Measurements from ENCODE around the gene PDE8A. TPM values are rescaled to one million over a fixed set of nuclear protein-coding genes. Genes with fewer than 3 reads are reported as not detected.

PDE8A gene
- total and polyA plus RNA-seq, 2 of the 13 experiments (the other 11 are each of a cell fraction or from before 2014, with no cell fraction given), result 26.3 to 48.5 TPM

DNA sequence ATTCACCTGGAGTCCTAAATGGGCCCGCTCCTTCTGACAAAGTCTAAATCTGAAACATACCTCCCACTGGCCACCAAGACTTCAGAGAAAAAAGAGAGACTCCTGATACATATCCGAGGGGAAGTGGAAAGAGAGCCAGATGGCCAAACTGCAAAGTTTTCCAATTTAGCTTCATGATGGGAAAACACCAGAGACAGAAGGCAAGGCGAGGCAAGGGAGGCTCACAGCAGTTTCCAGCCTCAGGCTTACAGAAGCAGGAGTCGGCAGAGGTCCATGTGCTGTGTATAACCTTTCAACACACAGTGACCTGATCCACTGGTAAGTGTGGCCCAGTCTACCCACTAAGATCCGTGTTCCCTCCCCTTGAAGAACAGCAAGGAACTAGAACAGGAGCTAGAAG, 29.9 kb upstream of the PDE8A start:
- WGBS (ENCODE audit: low lambda C conversion rate), result 58% methylated on average over 5 of the region's 5 CpGs

More for the DNA sequence above, 29.9 kb upstream of the PDE8A start:
- H3K4me2 ChIP-seq (ENCODE audit: low read depth, low read length), result no peak overlapping the region
- H3K79me2 ChIP-seq (ENCODE audit: insufficient read depth, low read length), result no peaks in the 10 kb centered on the region
- no peaks in the 10 kb centered on the region for H4K20me1 ChIP-seq (ENCODE audit: insufficient read depth, low read length)
- DNase-seq (ENCODE audit: low spot score) (no peak), ATAC-seq (no peak), FAIRE-seq (no peak)
- peaks cover 0 to 5% of the 10 kb centered on the region in 2 experiments; a peak in 1 of 5 replicates for H3K27me3 ChIP-seq (ENCODE audit: control insufficient read depth in 1 of 2, insufficient read depth in 2 of 2, low read length in 2 of 2)
- no peaks in the 10 kb centered on the region for H3K9me3 ChIP-seq (ENCODE audit: low read length)
- H3K27ac ChIP-seq (ENCODE audit: extremely low read length, insufficient read depth, low read length), result no peak overlapping the region
- CTCF ChIA-PET (ENCODE audit: low intra/inter-chr PET ratio, low total read pairs), result no interaction called here
- POLR2A ChIA-PET, result no interaction called here
- peaks cover 53% of the 10 kb centered on the region for H3K4me1 ChIP-seq (ENCODE audit: insufficient read depth, low read length)
- intact Hi-C loops (cut with micrococcal nuclease; ENCODE audit: unreplicated experiment), result no loop called here
- no peak overlapping the region for H3K9ac ChIP-seq (ENCODE audit: insufficient read depth, low read depth, low read length)
- TF ChIP-seq HNRNPUL1 (IDR thresholded peaks at IDR 0.05; ENCODE audit: low read depth, low read length) (no peak), IRX3 (CRISPR knock-in tag; IDR thresholded peaks at IDR 0.05; ENCODE audit: borderline replicate concordance, low read depth) (no peak), ZNF335 (CRISPR knock-in tag; IDR thresholded peaks at IDR 0.05) (no peak), BCL6 (CRISPR knock-in tag; IDR thresholded peaks at IDR 0.05) (no peak), TCF12 (IDR thresholded peaks at IDR 0.05) (no peak), TCF12 (CRISPR knock-in tag; IDR thresholded peaks at IDR 0.05) (no peak), ZBTB38 (CRISPR knock-in tag; IDR thresholded peaks at IDR 0.05) (no peak), ZNF616 (CRISPR knock-in tag; IDR thresholded peaks at IDR 0.05; ENCODE audit: low read depth) (no peak), ZNF33A (CRISPR knock-in tag; IDR thresholded peaks at IDR 0.05; ENCODE audit: borderline replicate concordance) (no peak)
- TF ChIP-seq, protein P1, sequence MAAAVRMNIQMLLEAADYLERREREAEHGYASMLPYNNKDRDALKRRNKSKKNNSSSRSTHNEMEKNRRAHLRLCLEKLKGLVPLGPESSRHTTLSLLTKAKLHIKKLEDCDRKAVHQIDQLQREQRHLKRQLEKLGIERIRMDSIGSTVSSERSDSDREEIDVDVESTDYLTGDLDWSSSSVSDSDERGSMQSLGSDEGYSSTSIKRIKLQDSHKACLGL (CRISPR knock-in tag; IDR thresholded peaks at IDR 0.05), result no peak
- TF ChIP-seq, protein P2, sequence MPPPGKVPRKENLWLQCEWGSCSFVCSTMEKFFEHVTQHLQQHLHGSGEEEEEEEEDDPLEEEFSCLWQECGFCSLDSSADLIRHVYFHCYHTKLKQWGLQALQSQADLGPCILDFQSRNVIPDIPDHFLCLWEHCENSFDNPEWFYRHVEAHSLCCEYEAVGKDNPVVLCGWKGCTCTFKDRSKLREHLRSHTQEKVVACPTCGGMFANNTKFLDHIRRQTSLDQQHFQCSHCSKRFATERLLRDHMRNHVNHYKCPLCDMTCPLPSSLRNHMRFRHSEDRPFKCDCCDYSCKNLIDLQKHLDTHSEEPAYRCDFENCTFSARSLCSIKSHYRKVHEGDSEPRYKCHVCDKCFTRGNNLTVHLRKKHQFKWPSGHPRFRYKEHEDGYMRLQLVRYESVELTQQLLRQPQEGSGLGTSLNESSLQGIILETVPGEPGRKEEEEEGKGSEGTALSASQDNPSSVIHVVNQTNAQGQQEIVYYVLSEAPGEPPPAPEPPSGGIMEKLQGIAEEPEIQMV (CRISPR knock-in tag; IDR thresholded peaks at IDR 0.05; ENCODE audit: low read depth), result no peak
- TF ChIP-seq, protein P3, sequence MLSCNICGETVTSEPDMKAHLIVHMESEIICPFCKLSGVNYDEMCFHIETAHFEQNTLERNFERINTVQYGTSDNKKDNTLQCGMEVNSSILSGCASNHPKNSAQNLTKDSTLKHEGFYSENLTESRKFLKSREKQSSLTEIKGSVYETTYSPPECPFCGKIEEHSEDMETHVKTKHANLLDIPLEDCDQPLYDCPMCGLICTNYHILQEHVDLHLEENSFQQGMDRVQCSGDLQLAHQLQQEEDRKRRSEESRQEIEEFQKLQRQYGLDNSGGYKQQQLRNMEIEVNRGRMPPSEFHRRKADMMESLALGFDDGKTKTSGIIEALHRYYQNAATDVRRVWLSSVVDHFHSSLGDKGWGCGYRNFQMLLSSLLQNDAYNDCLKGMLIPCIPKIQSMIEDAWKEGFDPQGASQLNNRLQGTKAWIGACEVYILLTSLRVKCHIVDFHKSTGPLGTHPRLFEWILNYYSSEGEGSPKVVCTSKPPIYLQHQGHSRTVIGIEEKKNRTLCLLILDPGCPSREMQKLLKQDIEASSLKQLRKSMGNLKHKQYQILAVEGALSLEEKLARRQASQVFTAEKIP (CRISPR knock-in tag; IDR thresholded peaks at IDR 0.05; ENCODE audit: borderline replicate concordance), result no peak
- H3K36me3 ChIP-seq (replicated peaks in 1 of 2; ENCODE audit: control insufficient read depth in 1 of 2, insufficient read depth in 2 of 2, low read length in 2 of 2), result no peaks in the 10 kb centered on the region
- H3K4me3 ChIP-seq (replicated peaks in 1 of 3; ENCODE audit: insufficient read depth in 1 of 3, low read depth in 2 of 3, low read length in 3 of 3), result no peak overlapping the region
- no TSS peak for BruUV-seq (replicated peaks)
- H2AFZ ChIP-seq (ENCODE audit: low read length), result no peak overlapping the region
- in situ Hi-C loops (cut with HindIII; ENCODE audit: extremely low pct_ligation_motif_present, low pct_unique_long_range_greater_than_20kb), result loop anchor here (5.0 to 25.0 kb wide), 2 partner anchors 91 to 186 kb away; no protein-coding TSS in a partner anchor
